ENCODE results near the gene NOTCH4. TPM values are rescaled to one million over a fixed set of nuclear protein-coding genes. Genes with fewer than 3 reads are reported as not detected.

Gene NOTCH4
- total RNA-seq, 1 donor from 2014 or later = 4.7 TPM

- H3K9me3 Mint-ChIP-seq (ENCODE audit: low read depth) = no peaks in the 10 kb centered on the region
- no peak for DNase-seq (ENCODE audit: low spot score, unreplicated experiment)
- no peak for TF ChIP-seq CTCF (IDR thresholded peaks at IDR 0.05; ENCODE audit: unreplicated experiment)
- H3K27ac Mint-ChIP-seq = no peak within 1 kb of the TSS
- no peak within 1 kb of the TSS for H3K4me3 Mint-ChIP-seq (ENCODE audit: low read depth)
- no peaks in the 10 kb centered on the region for H3K27me3 Mint-ChIP-seq
- peaks cover 41% of the 10 kb centered on the region for H3K4me1 Mint-ChIP-seq (ENCODE audit: low read depth)
- peaks cover 24% of the 10 kb centered on the region for H3K36me3 Mint-ChIP-seq (ENCODE audit: insufficient read depth)
Observed at GRCh38 chr6:32184084-32184640, 39.7 kb downstream of the NOTCH4 start, which contains the start of gene AGER. TSS of gene AGER (minus strand) at chr6:32184253. CDS start at chr6:32184222, 31 bp downstream.

- Mint-ChIP-seq H3K27ac (no peak overlapping the region), H3K4me3 (ENCODE audit: low read depth) (no peak overlapping the region), H3K9me3 (ENCODE audit: low read depth) (no peaks in the 10 kb centered on the region), H3K36me3 (ENCODE audit: insufficient read depth) (peaks cover 26% of the 10 kb centered on the region), H3K4me1 (ENCODE audit: low read depth) (peaks cover 41% of the 10 kb centered on the region), H3K27me3 (no peaks in the 10 kb centered on the region)
- DNase-seq (ENCODE audit: low spot score, unreplicated experiment) = no peak
- TF ChIP-seq CTCF (IDR thresholded peaks at IDR 0.05; ENCODE audit: unreplicated experiment) = no peak
Observed at GRCh38 chr6:32183483-32184083, 40.3 kb downstream of the NOTCH4 start.

GRCh38 chr6:32183030-32183429, 40.8 kb downstream of the NOTCH4 start:
- no peaks in the 10 kb centered on the region for H3K27me3 Mint-ChIP-seq
- no peak for DNase-seq (ENCODE audit: low spot score, unreplicated experiment)
- no peak overlapping the region for H3K27ac Mint-ChIP-seq
- no peak overlapping the region for H3K4me3 Mint-ChIP-seq (ENCODE audit: low read depth)
- H3K4me1 Mint-ChIP-seq (ENCODE audit: low read depth) = peaks cover 36% of the 10 kb centered on the region
- TF ChIP-seq CTCF (IDR thresholded peaks at IDR 0.05; ENCODE audit: unreplicated experiment) = no peak
- H3K9me3 Mint-ChIP-seq (ENCODE audit: low read depth) = no peaks in the 10 kb centered on the region
- peaks cover 26% of the 10 kb centered on the region for H3K36me3 Mint-ChIP-seq (ENCODE audit: insufficient read depth)

GRCh38 chr6:32182555-32182981, 41.3 kb downstream of the NOTCH4 start:
- Mint-ChIP-seq H3K9me3 (ENCODE audit: low read depth) (no peaks in the 10 kb centered on the region), H3K4me3 (ENCODE audit: low read depth) (no peak overlapping the region), H3K36me3 (ENCODE audit: insufficient read depth) (peaks cover 25% of the 10 kb centered on the region), H3K27ac (no peak overlapping the region), H3K27me3 (no peaks in the 10 kb centered on the region), H3K4me1 (ENCODE audit: low read depth) (peaks cover 36% of the 10 kb centered on the region)
- TF ChIP-seq CTCF (IDR thresholded peaks at IDR 0.05; ENCODE audit: unreplicated experiment) = no peak
- DNase-seq (ENCODE audit: low spot score, unreplicated experiment) = no peak

GRCh38 chr6:32181915-32182529, 41.8 kb downstream of the NOTCH4 start:
- Mint-ChIP-seq H3K36me3 (ENCODE audit: insufficient read depth) (peaks cover 21% of the 10 kb centered on the region), H3K4me3 (ENCODE audit: low read depth) (no peak overlapping the region), H3K27ac (no peak overlapping the region), H3K27me3 (no peaks in the 10 kb centered on the region), H3K4me1 (ENCODE audit: low read depth) (peaks cover 35% of the 10 kb centered on the region), H3K9me3 (ENCODE audit: low read depth) (no peaks in the 10 kb centered on the region)
- DNase-seq (ENCODE audit: low spot score, unreplicated experiment) = no peak
- no peak for TF ChIP-seq CTCF (IDR thresholded peaks at IDR 0.05; ENCODE audit: unreplicated experiment)

All from progenitor cell of endocrine pancreas (in vitro differentiated cells).